Measurements from ENCODE around the gene ABHD2. TPM values are rescaled to one million over a fixed set of nuclear protein-coding genes. Genes with fewer than 3 reads are reported as not detected.

The ABHD2 gene
- total RNA-seq, 1 experiment from 2014 or later = 29.7 TPM

GRCh38 chr15:89194608-89195007 lies 106.4 kb downstream of the ABHD2 start:
- ATAC-seq = no peak

GRCh38 chr15:89195836-89196235 lies 107.6 kb downstream of the ABHD2 start:
- ATAC-seq = no peak
- CTCF ChIA-PET = interaction anchor here (1.0 to 4.0 kb wide), 5 partner anchors 11 to 317 kb away, joined by 3 to 35 read pairs (median 12); no protein-coding TSS in a partner anchor
- TF ChIP-seq NR2C2 (CRISPR knock-in tag; IDR thresholded peaks at IDR 0.05) = no peak
- no peak for TF ChIP-seq FOXP4 (CRISPR knock-in tag; IDR thresholded peaks at IDR 0.05)
- TF ChIP-seq CREB1 (CRISPR knock-in tag; IDR thresholded peaks at IDR 0.05) = no peak
- TF ChIP-seq HMGXB4 (CRISPR knock-in tag; IDR thresholded peaks at IDR 0.05) = no peak
- no peak for TF ChIP-seq CBFB (CRISPR knock-in tag; IDR thresholded peaks at IDR 0.05; ENCODE audit: low read depth)
- no peak for TF ChIP-seq ZNF232 (CRISPR knock-in tag; IDR thresholded peaks at IDR 0.05)
- no peak for TF ChIP-seq SOX15 (CRISPR knock-in tag; IDR thresholded peaks at IDR 0.05)
- TF ChIP-seq CREM (CRISPR knock-in tag; IDR thresholded peaks at IDR 0.05) = no peak
- no peak for TF ChIP-seq SMAD4 (CRISPR knock-in tag; IDR thresholded peaks at IDR 0.05)
- TF ChIP-seq NR3C1 (CRISPR knock-in tag; conservative IDR thresholded peaks at IDR 0.05; ENCODE audit: low read depth) = no peak
- TF ChIP-seq ATF6 (CRISPR knock-in tag; IDR thresholded peaks at IDR 0.05) = no peak
- TF ChIP-seq NFYB (CRISPR knock-in tag; conservative IDR thresholded peaks at IDR 0.05; ENCODE audit: low read depth) = no peak
- TF ChIP-seq ZNF263 (CRISPR knock-in tag; IDR thresholded peaks at IDR 0.05; ENCODE audit: low read depth) = no peak
- TF ChIP-seq ZNF121 (CRISPR knock-in tag; IDR thresholded peaks at IDR 0.05) = no peak

More at GRCh38 chr15:89194608-89195007, 106.4 kb downstream of the ABHD2 start:
- Mint-ChIP-seq H3K27me3 (ENCODE audit: low read depth) (no peaks in the 10 kb centered on the region), H3K9me3 (no peaks in the 10 kb centered on the region), H3K4me3 (no peak overlapping the region), H3K27ac (no peak overlapping the region), H3K4me1 (peaks cover 41% of the 10 kb centered on the region), H3K36me3 (peaks cover 11% of the 10 kb centered on the region; the same call in 1 of the 2 replicates)
- TF ChIP-seq MAX (CRISPR knock-in tag; IDR thresholded peaks at IDR 0.05) (no peak), FOXP4 (CRISPR knock-in tag; IDR thresholded peaks at IDR 0.05) (no peak), CREM (CRISPR knock-in tag; IDR thresholded peaks at IDR 0.05) (no peak)
- CTCF ChIA-PET = interaction anchor here (1.5 to 4.0 kb wide), 4 partner anchors 12 to 137 kb away, joined by 4 to 35 read pairs (median 21); no protein-coding TSS in a partner anchor
- POLR2A ChIA-PET = no interaction called here
- no peak for DNase-seq (ENCODE audit: low spot score)

More at GRCh38 chr15:89195836-89196235, 107.6 kb downstream of the ABHD2 start:
- Mint-ChIP-seq H3K27ac (peak overlapping the region; percentile 61; the same call in 1 of the 2 replicates), H3K27me3 (ENCODE audit: low read depth) (no peaks in the 10 kb centered on the region), H3K4me1 (peaks cover 49% of the 10 kb centered on the region), H3K4me3 (no peak overlapping the region), H3K9me3 (no peaks in the 10 kb centered on the region), H3K36me3 (peaks cover 10% of the 10 kb centered on the region; the same call in 1 of the 2 replicates)
- no peak for DNase-seq (ENCODE audit: low spot score)
- POLR2A ChIA-PET = no interaction called here
